ENCODE data around the gene AJAP1.

Gene AJAP1

DNA sequence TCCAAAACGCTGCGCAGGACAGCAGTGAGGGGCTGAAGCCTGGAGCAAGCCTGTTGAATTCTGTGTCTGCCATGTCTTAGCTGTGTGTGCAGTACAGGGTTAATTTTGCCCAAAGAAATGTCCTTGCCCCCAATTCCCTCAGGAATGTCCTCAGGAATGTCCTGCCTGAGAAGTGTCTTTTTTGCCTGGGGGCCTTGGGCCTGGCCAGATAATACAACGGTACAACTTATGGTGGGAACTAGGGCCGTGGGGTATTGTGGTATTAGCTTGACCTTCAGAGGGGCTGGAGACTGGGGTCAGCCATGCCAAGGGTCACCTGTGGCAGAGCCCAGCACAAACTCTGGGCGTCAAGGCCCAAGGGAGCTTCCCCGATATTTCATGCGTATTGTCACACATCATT, 107.7 kb downstream of the AJAP1 start:
- no peak for DNase-seq (ENCODE audit: low read depth)
- TF ChIP-seq, protein P1, sequence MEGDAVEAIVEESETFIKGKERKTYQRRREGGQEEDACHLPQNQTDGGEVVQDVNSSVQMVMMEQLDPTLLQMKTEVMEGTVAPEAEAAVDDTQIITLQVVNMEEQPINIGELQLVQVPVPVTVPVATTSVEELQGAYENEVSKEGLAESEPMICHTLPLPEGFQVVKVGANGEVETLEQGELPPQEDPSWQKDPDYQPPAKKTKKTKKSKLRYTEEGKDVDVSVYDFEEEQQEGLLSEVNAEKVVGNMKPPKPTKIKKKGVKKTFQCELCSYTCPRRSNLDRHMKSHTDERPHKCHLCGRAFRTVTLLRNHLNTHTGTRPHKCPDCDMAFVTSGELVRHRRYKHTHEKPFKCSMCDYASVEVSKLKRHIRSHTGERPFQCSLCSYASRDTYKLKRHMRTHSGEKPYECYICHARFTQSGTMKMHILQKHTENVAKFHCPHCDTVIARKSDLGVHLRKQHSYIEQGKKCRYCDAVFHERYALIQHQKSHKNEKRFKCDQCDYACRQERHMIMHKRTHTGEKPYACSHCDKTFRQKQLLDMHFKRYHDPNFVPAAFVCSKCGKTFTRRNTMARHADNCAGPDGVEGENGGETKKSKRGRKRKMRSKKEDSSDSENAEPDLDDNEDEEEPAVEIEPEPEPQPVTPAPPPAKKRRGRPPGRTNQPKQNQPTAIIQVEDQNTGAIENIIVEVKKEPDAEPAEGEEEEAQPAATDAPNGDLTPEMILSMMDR (conservative IDR thresholded peaks at IDR 0.05; ENCODE audit: control insufficient read depth, insufficient read depth, low read depth, low read length): no peak
- H3K4me3 ChIP-seq (ENCODE audit: control insufficient read depth, low read depth, low read length): no peak overlapping the region

DNA sequence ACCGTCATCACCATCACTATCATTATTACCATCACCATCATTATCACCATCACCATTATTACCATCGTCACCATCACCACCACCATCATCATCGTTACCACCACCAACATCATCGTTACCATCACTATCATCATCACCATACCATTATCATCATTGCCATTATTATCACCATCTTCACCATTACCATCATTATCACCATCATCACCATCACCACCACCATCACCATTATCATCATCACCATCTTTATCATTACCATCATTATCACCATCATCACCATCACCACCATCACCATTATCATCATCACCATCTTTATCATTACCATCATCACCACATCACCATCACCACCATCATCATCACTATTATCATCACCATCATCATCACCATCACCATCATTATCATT, 112.9 kb downstream of the AJAP1 start:
- H3K4me3 ChIP-seq (ENCODE audit: control insufficient read depth, low read depth, low read length): no peak overlapping the region
- TF ChIP-seq, protein P1 (conservative IDR thresholded peaks at IDR 0.05; ENCODE audit: control insufficient read depth, insufficient read depth, low read depth, low read length): no peak
- DNase-seq (ENCODE audit: low read depth): no peak

DNA sequence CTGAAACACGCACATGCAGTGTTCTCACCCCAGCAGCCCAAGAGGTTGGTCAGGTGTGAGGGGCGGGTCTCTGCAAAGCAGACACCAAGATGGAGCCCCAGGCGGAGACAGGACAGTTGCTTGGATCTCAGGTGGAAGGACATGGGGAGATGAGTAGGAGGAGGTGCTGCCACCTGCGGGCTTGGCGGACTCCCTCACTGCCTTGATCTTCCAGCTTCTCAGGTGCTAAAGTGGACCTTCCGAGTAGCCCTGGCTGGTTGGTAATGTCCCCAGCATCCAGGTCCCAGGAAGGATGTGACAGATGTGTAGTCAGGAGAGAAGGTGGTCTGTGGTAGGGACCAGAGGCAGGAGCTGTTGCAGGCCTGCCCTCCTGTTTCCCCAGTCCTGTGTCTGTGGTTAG, 114.1 kb downstream of the AJAP1 start:
- H3K4me3 ChIP-seq (ENCODE audit: control insufficient read depth, low read depth, low read length): no peak overlapping the region
- TF ChIP-seq, protein P1 (conservative IDR thresholded peaks at IDR 0.05; ENCODE audit: control insufficient read depth, insufficient read depth, low read depth, low read length): no peak
- no peak for DNase-seq (ENCODE audit: low read depth)

DNA sequence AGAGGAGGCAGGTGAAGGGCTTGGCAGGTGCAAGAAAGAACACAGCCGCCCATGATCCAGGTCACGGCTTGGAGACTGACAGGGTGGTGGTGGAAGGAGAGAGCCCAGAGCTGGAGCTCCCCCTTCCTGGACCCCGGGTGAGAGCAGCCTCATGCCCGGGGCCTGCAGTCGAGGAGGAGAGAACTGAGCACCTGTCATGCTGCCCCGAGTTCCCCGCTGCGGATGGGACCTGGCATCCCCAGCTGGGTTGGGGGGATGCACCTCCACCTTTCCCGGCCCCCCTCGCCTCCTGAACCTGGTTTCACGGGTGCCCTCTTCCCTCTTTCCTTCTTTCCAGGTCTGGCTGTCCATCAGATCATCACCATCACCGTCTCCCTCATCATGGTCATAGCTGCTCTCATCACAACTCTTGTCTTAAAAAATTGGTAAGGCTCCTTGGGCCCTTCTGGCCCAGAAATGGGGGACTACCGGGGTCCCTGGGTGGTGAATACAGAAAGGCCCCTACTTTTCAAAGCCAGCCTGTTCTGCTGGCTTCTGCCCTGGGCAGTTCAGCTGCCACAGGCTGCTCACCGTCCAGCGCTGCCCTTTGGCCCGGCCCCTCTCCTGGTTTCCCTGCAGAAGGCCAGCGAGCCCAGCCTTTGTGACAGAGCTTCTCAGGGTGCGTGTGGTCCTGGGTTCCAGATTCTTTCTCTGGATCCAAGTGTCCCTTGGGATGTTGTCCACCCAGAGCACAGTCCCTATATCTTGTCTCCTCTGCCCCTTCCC, 115.3 kb downstream of the AJAP1 start:
- no peak for DNase-seq (ENCODE audit: low read depth)
- TF ChIP-seq, protein P1 (conservative IDR thresholded peaks at IDR 0.05; ENCODE audit: control insufficient read depth, insufficient read depth, low read depth, low read length): no peak
- H3K4me3 ChIP-seq (ENCODE audit: control insufficient read depth, low read depth, low read length): no peak overlapping the region

GRCh38 chr1:4770713-4771112, 116.3 kb downstream of the AJAP1 start:
- no peak overlapping the region for H3K4me3 ChIP-seq (ENCODE audit: control insufficient read depth, low read depth, low read length)
- TF ChIP-seq, protein P1 (conservative IDR thresholded peaks at IDR 0.05; ENCODE audit: control insufficient read depth, insufficient read depth, low read depth, low read length): no peak
- no peak for DNase-seq (ENCODE audit: low read depth)

DNA sequence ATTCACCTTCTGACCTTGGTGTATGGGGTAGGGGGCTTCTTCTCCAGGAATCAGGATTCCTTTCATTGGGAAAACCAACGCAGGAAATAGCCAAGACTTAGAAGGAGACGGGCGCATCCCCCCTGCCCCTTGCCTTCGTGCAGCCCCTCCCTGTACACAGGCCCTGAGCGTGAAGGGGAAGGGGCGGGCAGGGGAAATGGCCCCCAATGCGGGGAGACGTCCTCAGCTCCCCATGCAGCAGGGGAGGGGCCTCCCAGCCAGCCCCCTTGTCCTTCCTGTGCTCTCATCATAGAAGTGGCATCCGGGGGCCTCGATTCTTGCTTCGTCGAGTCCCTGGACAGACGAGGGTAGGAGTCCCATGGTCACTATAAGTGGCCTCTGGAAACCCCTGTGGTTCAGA, 116.9 kb downstream of the AJAP1 start:
- no peak overlapping the region for H3K4me3 ChIP-seq (ENCODE audit: control insufficient read depth, low read depth, low read length)
- DNase-seq (ENCODE audit: low read depth): no peak

More for the DNA sequence above, 116.9 kb downstream of the AJAP1 start:
- TF ChIP-seq, protein P1 (conservative IDR thresholded peaks at IDR 0.05; ENCODE audit: control insufficient read depth, insufficient read depth, low read depth, low read length): no peak

All from fibroblast of mammary gland (primary cell).